Skeletal muscle cell (primary cell): ENCODE measurements around the gene SF3B3.

Source experiments
- DNase-seq: peaks from one replicate; pipeline ENCODE4 v3.0.0-alpha.2; 2010; ENCODE audit warnings: low read depth
- H3K4me3 ChIP-seq: 2 replicates; pipeline ENCODE4 v1.5.1; 2011; ENCODE audit warnings: low read depth, mild to moderate bottlenecking, control low read depth, low read length, moderate library complexity

Gene SF3B3

DNA sequence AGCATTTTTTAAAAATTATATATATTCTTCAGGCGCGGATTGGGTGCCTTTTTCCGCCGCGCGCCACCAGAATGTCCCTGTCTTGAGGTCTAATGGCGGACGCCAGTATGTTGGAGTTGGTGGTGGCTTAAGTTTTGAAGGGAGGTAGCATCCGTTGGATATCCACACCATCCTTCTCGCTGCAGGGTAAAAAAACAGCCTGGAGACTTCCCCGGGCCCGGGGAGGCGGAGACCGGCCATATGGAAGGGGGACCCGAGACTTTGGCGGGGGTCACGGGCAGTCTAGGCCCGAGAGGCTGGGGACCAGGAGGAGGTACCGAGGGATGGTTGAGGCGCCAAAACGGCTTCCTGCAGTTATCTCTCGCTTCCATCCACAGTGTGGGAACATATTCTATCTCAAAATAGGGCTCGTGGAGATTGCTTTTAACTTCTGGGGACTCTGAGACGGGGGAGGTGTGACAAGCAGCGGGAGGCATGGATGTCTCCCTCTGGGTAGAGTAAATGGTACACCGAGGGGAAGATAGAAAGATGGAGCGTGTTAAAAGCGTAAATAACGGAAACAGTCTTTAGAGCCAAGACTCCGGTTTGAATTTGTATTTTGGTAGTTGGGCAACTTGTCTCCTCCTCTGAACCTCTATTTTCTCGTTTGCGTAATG lies at the start of gene SF3B3:
SF3B3 (plus strand) TSS at position 74 of the 656 bp plus-strand sequence. CDS start 2,841 bp downstream, outside the sequence.
- DNase-seq: no peak
- H3K4me3 ChIP-seq: peak within 1 kb of the TSS; percentile 97

DNA sequence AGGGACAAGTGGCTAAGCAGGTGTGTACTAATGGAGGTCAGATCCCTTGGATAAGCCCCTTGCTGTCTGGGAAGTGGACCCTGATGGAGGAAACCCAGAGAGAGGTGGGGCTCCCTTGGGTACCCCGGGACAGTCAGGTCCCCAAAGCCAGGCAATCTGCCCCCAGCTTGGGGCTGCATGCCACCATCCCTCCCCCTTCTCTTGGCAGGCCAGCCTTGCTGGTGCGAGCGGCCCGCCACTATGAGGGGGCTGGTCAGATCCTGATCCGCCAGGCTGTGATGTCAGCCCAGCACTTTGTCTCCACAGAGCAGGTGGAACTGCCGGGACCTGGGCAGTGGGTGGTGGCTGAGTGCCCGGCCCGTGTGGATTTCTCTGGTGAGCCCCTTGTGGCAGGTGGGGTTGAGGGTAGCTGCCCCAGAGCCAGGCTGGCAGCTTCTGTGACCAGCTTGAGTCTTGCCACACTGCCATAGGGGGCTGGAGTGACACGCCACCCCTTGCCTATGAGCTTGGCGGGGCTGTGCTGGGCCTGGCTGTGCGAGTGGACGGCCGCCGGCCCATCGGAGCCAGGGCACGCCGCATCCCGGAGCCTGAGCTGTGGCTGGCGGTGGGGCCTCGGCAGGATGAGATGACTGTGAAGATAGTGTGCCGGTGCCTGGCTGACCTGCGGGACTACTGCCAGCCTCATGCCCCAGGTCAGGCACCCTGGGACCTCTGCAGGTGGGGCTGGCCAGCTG lies 49.1 kb upstream of the SF3B3 start:
- H3K4me3 ChIP-seq: no peak overlapping the region
- no peak for DNase-seq

DNA sequence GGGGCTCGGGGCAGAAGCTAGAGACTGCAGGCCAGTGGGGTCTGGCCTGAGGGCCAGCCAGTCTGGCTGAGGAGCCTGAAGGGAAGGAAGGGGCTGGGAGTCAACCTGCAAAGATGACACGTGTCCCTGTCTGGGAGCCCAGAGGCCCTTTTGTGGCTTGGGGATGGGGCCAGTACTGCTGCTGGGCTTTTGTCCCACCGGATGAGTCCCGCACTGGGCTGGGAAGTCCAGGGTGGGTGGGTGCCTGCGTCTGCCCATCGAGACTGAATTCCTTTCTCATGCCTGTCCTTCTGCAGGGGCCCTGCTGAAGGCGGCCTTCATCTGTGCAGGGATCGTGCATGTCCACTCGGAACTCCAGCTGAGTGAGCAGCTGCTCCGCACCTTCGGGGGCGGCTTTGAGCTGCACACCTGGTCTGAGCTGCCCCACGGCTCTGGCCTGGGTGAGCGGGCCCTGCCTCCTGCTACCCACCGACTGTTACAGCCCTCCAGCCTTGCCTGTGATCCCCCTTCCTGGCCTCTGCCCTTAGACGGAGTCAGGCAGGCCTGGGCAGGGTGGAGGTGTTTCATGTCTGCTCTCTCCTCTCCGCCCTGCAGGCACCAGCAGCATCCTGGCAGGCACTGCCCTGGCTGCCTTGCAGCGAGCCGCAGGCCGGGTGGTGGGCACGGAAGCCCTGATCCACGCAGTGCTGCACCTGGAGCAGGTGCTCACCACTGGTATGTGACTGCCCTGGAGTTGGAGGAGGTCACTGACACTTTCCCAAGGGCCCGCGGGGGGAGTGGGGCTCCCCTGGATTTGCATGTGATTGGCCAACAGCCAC lies 48.4 kb upstream of the SF3B3 start:
- H3K4me3 ChIP-seq: no peak overlapping the region
- DNase-seq: no peak

DNA sequence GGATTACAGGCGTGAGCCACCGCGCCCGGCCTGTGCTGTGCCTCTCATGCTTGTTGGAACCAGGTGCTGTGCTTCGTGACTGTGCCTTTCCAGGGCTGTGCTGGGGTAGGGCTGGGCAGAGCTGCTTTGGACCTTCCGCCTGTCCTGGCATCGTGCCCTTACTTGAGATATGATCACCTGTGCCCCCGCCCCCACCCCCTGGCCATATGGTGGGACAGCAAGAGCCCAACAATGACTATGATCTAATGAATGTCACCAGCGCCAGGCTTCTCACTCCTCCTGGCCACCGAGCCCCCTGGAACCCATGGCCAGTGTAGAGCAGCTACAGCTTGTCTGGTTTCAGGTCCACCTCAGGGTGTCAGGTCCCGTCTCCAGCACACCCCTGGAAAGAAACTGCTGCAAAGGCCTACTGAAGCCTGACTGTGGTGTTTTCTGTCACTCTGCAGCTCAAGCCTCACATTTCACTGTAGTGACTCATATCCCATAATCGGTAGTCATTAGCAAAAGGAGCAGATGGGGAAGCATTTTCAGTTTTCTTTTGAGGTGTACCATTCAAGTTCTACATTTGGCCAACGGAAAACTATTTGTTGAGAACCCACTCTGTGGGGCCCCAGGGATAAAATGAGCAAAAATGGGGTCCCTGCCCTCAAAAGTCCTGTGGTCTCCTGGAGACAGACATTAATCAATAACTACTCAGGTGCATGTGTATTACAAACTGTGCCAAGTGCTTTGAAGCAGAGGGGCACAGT lies 47.2 kb upstream of the SF3B3 start:
- no peak overlapping the region for H3K4me3 ChIP-seq
- DNase-seq: peak; percentile 35

DNA sequence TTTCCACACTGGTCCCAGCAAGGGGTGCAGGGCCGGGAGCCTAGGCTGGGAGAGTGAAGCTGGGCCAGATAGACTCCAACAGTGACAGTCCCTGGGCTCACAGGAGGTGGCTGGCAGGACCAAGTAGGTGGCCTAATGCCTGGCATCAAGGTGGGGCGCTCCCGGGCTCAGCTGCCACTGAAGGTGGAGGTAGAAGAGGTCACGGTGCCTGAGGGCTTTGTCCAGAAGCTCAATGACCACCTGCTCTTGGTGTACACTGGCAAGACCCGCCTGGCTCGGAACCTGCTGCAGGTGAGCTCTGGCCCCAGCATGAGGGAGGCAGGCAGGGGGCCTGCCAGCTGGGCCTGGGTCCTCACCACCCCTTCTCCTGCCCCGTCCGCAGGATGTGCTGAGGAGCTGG lies 45.4 kb upstream of the SF3B3 start:
- DNase-seq: no peak
- no peak overlapping the region for H3K4me3 ChIP-seq

DNA sequence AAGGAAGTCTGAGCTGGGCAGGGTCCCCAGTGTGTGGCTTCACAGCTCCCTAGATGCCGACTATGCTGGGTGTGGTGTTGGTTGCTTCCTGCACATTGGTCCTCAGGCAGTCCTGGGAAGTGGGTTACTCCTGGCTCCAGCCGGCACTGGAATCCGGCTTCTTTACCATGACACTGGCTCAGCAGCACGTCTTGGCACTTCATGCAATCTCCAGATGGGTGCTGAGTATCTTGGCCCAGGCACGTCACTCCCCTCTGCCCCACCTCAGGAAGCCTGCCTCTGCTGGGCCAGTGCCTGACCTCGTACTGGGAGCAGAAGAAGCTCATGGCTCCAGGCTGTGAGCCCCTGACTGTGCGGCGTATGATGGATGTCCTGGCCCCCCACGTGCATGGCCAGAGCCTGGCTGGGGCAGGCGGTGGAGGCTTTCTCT lies 44.7 kb upstream of the SF3B3 start:
- no peak overlapping the region for H3K4me3 ChIP-seq
- no peak for DNase-seq

DNA sequence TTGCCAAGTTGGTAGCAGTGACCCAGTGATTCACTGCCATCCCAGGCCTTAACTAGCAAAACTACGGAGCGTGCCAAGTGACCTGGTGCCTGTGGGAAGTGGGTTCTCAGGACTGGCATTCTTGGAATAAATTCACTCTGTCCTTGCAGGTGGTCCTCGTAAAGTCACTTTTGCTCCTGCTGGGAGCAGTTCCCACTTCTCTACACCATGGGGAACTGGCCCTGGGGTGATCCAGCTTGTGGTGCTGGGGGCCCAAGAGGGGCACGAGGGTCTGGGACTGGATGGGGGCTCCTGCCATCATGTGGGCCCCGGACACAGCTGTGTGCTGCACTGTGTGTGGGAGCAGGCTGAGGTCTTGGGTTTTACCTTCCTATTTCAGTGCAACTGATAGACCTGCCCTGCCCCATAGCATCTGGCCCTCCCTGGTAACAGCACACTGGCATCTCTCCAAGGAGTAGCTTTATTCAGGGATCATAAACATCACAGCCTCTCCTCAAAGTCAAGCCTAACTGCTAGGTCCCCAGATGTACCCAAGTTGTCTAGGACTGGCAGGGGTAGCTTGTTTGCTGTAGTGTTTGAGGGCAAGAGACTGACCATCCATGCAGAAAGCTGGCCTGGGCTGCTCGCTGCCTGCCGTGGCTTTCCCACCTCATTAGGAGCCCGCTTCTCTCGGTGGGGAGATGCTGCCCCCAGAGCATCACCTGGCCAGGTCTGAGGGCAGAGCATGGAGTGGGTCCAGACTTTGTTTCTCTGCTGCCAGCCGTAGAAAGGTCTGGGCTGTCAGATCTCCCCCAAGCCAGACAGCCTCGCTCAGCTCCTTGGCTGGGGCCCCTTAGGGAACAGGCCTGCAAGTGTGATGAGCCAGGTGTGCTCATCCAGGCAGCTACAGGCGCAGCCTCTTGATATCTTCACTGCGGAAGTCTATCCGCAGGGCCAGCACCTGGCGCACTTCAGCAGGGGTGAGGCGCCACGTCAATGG lies 43.2 kb upstream of the SF3B3 start:
- no peak for DNase-seq
- H3K4me3 ChIP-seq: no peak overlapping the region

DNA sequence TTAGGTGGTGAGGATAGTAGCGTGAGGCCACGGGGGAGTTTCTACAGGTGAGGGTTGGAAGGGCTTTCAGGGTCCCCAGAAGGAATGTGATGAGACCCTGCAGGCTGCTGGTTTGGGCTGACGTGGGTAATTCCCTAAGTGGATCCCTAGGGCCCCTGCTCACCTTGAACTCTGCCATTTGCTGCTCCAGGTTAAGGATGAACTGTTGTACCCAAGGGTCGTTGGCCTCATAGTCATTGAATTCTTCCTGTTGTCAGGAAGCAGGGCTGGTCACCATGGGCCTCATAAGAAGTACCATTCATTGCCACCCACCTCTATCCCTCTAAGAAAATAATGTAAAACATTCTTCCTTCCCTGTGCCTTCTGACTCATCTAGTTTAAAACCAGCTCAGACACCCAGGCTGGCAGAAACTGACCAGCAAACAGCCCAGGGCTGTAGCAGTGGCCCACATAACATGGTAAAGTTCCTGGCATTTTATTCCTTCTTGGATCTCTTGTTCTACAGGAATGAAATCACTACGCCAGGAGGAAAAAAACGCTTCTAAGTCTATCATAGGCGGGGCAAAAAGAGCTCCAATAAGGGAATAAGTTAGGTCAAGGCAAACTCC lies 41.6 kb upstream of the SF3B3 start:
- H3K4me3 ChIP-seq: no peak overlapping the region
- DNase-seq: no peak

DNA sequence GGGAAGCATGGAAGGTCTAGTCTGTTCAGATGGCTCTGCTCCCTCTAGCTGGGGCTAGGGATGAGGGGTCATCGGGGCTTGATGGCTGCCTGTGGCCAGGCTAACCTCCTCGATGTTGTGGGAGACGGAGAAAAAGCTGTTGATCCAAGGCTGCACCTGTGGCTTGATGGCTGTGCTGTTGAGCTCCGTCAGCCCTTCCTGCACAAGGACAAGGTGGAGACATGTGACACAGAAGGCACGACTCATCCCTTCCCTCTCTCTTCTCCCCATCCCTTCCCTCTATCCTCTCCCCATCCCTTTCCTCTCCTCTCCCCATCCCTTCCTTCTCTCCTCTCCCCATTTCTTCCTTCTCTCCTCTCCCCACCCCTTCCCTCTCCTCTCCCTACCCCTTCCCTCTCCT lies 41.0 kb upstream of the SF3B3 start:
- no peak overlapping the region for H3K4me3 ChIP-seq
- no peak for DNase-seq

DNA sequence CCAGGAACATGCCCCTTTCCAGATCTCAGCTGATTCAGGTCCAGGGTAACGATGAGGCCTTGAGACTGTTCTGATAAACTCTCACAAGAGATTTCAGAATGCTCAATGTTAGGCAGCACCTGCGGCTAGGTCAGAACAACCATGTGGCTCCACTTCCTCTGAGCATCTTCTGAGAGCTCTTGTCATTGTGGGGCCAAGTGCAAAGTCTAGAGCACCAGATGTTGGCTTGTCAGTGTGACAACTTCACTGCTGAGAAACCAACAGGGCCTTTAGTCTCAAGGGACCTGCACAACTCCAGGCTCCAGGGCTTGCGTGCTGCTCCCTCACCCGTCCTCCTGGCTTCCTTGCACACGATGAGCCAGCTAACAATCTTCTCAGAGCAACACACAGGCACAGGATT lies 40.2 kb upstream of the SF3B3 start:
- H3K4me3 ChIP-seq: no peak overlapping the region
- no peak for DNase-seq

DNA sequence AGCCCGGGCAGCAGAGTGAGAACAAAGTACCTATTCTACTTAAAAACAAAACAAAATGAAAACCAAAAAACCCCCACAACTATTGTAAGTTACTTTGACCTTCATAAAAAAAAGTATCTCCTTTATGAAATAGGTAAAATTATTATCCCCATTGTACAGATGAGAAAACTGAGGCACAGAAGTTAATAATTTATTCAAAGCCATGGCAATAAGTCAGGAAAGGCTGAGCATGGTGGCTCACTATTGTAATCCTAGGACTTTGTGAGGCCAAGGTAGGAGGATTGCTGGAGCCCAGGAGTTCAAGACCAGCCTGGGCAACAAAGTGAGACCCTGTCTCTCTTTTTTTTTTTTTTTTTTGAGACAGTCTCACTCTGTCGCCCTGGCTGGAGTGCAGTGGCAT lies 38.7 kb upstream of the SF3B3 start:
- H3K4me3 ChIP-seq: no peak overlapping the region
- no peak for DNase-seq

DNA sequence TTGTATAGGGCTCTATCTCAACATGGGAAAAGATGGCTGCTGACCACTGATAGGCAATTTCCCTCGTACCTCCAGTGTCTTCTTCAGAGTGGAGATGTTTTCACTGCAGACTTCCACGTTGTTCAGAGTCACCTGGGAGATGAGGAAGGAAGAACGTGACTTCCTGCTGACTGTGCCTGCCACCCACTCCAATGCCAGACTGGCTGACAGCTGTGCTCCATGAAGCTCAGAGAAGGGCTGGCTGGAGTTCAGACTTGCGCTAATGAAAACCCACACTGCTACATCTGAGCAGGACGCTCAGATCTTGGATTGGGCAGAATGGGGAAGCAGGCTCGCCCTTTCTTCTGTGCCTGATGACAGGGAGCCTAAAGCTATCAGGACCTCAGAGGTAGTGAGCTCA lies 33.4 kb upstream of the SF3B3 start:
- DNase-seq: no peak
- no peak overlapping the region for H3K4me3 ChIP-seq

DNA sequence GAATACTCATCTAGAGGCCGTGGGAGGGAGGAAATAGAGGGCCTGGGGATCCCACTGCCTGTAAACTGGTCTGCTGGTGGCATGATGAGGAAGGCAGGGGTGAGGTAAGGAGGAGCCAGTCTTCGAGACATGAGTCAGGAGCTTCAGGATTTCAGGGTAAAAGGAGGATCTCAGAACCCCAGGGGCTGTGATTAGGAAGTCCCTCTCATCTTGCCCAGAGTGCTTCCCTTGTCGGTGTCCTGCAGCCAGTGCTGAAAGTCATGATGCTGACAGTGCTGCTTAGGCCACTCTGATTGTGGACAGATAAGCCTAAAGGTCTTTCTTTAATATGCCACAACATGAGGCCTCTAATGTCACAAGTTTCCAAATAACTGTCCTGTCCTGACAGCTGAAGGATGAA lies 29.8 kb upstream of the SF3B3 start:
- no peak for DNase-seq
- no peak overlapping the region for H3K4me3 ChIP-seq

DNA sequence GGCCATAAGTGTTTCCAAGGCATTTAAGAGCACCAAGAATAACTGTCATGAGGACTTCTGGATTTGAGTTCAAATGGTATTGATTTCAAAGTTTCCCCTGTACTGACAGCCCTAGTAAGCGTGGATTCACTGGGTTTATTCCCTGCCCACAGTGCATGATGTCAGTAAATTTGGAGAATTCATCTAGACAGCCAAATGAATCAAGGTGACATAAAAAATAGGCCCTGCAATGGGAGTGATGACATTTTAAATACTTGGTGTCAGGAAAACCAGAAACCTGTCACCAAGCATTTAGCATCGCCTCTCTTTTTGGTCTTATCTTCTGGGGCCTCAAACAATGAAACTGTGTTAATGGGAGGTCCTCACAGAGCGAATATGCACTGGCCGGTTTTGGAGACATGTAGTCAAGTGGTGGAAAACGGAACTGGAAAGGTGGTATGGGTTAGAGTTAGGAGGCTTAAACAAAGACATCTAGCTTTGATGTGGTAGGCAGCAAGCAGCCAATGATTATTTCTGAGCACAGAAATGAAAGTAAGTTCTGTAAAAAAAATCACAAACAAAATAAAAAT lies 29.3 kb upstream of the SF3B3 start:
- no peak overlapping the region for H3K4me3 ChIP-seq
- no peak for DNase-seq

DNA sequence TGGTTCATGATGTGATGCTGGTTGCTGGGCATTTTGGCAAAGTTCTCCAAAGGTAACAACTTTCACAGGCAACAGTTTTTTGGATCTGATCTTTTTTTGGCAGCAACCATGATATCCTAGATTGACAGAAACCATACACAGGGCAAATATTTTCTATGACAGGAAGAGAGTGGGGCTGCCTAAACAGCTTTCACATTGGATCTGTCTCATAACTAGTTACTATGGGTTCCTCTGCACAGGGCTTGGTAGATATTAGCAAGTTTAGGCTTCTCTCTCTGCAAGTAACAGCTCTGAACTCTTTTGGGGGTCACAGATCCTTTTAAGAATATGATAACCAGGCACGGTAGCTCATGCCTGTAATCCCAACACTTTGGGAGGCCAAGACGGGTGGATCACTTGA lies 28.8 kb upstream of the SF3B3 start:
- H3K4me3 ChIP-seq: no peak overlapping the region
- DNase-seq: no peak

DNA sequence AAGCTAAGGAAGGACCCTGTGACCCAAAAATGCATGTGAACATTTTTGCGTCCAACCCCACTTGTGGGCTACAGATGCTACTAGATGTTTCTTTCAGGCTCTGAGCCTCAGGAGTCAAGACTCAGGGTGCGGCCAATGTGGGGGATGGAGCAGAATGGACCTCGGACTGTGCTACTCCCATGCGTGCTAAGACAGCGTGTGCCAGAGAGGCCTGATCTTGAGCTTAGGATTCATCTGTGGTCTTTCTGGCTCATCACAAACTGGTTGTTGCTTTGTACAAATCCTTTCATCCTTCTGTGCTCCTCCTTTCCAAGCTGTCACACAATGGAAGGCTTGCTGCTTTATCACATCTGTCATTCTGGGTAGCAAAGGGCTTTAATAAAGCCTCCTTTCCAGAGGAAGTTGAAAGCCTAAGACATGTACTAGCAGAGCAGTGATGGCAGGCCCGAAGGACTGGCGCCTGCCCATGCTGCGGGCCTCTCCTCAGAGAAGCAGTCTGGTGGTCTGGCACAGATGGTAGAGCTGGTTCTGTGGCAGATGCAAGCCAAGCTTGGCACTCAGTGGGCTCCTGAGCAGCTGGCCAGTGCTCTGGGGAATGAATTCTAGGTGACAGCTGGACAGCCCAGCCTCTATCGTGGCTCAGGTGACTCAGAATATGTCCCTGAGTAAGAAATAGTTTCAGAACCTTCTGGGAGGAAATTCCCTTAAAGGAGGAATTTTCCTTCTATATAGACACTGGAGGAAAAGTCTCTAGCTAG lies 28.0 kb upstream of the SF3B3 start:
- no peak overlapping the region for H3K4me3 ChIP-seq
- no peak for DNase-seq

DNA sequence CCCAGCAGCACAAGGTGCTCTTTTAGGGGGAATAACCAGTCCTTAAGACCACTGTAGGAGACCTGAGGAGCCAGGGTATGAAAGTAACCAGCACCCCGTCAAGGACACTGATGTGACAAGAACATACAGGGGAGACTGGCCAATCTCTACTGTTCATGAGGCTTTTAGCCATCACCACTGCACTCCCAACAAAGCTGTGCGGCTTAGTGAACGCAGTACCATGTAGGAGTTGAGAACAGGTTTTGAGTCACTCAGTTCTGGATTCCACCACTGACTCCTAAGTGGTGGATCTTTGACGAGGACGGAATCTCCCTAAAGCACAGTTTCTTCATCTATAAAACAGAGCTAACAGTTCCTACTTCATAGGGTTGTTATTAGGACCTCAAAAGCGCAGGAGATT lies 27.1 kb upstream of the SF3B3 start:
- DNase-seq: no peak
- no peak overlapping the region for H3K4me3 ChIP-seq
